Fibroblast of skin of left biceps (primary cell): ENCODE measurements around the gene AHNAK2.
A peak's percentile ranks its signal among the peaks of the same experiment; 100 is the strongest.
"Not testable (repeated sequence)": the region's sequence is repeated elsewhere in the genome, so short reads cannot be mapped to it uniquely, and the experiment has no call there.

Experiments
- DNase-seq, 2 experiments: peaks; one replicate each; pipeline ENCODE4 v3.0.0-alpha.2; 2013; ENCODE audit warnings: low read depth in 2 of 2

Gene AHNAK2

DNA sequence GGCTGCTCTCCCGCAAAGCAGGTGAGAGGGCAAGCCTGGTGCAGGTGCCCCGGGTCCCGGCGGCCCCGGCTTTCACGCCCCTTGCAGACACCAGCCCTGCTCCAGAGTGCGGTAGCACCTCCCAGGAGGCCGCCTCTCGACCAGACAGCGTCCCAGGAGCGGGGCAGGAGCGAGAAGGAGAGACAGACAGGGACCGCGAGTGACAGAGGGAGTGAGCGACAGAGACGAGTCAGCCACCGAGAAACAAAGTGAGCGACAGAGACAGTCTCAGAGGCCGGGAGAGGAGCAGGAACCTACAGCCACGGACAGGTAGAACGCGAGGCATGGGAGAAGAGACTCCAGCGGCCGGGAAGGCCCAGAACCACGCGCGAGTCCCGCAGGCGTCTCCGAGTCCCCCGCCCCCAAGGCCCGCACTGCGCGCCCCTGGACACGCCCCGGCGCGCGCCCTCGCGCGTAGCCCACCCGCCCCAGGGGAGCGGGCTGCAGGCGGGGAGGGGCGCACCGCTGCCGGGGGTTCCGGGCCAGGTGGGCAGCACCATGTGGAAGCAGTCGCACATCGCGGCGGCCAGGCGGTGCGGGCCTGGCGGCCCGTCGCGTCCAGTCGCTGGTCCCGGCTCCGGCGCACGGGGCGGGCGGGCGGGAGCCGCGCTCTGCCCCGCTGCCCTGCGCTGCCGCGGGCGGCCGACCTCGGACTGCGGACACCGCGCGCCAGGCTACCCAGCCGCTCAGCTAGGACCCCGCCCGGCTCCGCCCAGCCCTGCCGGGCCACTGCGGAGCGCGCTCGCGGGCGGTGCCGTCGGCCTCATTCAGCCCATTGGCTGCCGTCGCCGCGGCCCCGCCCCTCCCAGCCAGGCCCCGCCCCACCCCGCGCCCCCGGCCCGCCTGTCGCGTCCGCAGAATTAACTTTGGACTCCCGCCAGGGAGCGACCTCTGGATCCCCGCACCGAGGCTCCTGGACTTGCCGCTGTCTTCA, at the start of gene AHNAK2:
Gene AHNAK2, minus strand, starts transcription at position 694 of the 973 bp plus-strand sequence. Its CDS starts 137 bp downstream, at position 557.
- DNase-seq, result peak in 1 of 2 experiments; percentile 13

DNA sequence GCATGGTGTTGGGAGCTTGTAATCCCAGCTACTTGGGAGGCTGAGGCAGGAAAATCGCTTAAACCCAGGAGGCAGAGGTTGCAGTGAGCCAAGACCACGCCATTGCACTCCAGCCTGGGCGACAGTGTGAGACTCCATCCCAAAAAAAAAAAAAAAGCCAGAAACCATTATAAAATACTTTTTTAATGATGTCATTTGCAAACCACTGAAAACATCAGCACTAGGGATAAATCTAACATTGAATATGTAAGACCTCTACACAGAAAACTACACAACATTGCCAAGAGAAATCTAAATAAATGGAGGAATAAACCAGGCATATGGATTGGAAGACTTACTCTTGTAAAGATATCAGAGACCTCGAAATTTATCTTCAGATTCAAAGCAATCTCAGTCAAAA, 49.5 kb upstream of the AHNAK2 start:
- DNase-seq, result not testable (repeated sequence)

DNA sequence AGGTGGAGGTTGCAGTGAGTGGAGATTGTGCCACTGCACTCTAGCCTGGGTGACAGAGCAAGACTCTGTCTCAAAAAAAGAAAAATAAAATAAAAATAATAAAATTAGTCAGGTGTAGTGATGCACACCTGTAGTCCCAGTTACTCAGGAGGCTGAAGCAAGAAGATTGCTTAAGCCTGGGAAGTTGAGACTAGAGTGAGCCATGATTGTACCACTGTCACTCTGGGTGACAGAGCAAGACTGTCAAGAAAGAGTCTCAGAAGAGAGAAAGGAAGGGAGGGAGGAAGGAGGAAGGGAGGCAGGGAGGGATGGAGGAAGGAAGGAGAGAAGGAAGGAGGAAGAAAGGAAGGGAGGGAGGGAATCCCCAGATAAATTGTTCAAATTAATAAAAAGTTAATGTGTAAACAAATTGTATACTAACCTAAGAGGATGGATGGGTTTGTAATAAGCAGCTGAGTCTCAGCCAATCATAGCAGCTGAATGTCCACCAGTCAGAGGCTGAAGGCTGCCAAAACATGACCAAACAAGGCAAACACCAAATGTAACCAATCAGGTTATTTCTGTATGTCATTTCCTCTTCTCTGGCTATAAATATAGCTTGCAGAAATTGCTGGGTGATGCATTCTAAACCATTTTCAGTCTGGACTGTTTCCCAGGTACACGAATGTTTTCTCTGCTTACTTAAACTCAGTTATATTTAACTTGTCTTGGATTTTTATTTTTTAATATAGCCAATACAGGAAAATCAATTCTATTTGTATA, 48.8 kb upstream of the AHNAK2 start:
- no peak for DNase-seq

DNA sequence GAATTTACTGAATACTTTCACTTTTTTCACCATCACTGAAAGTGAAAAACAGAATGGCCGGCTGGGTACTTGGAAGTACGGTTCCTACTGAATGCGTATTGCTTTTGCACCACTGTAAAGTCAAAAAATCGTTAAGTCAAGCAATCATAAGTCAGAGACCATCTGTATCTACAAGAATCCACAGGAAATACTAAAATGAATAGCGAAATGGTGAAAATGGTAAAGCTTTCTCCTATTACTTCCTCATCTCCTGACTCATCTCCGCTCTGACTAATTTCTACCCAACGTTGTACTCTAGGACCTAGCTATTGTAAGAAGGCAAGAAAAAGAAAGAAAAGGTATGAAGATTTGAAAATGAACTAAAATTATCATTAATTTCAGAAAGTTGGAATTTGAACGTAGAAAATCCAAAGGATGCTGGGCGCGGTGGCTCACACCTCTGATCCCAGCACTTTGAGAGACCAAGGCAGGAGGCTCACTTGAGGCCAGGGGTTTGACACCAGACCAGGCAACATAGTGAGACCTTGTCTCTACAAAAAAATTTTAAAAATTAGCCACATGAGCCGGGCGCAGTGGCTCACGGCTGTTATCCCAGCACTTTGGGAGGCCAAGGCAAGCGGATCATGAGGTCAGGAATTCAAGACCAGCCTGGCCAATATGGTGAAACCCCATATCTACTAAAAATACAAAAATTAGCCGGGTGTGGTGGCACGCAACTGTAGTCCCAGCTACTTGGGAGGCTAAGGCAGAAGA, 48.0 kb upstream of the AHNAK2 start:
- no peak for DNase-seq

DNA sequence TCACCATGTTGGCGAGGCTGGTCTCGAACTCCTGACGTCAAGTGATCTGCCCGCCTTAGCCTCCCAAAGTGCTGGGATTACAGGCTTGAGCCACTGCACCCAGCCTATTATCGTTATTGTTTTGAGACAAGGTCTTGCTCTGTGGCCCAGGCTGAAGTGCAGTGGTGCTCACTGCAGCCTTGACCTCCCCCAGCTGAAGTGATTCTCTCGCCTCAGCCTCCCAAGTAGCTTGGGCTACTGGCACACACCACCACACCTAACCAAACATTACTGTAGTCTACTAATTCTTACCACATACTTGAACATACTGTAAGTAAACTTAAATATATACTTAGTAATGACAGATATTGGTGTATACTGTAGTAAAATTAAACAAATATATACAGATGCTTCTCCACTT, 47.3 kb upstream of the AHNAK2 start:
- DNase-seq, result no peak

DNA sequence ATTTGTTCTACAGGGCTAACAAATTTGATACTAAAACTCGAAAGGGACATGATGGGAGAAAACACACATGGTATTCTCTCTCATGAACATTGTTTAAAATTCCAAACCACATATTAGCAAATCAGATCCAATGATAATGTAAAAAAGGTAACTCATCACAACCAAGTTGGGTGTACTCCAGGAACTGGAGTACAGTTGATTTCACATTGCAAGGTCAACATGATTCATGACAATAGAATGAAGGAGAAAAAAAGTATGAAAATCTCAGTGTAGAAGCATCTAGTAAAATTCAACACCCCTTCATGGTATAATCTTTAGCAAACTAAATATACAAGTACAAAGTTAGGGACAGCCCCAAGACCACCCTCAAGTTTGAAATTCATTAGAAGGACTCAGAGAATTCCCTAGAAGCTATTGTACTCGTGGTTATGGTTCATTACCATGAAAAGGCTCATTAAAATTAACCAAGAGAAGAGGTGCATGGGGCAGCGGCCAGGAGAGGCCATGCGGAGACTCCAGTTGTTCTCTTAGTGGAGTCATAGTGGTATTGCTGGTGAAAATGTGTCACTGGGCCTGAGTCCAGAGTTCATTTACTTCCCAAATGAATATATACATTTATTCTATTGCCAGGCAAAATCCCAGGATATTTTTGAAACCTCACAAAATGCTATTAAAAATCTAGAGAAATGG, 45.8 kb upstream of the AHNAK2 start:
- DNase-seq, result peak; percentile 39

DNA sequence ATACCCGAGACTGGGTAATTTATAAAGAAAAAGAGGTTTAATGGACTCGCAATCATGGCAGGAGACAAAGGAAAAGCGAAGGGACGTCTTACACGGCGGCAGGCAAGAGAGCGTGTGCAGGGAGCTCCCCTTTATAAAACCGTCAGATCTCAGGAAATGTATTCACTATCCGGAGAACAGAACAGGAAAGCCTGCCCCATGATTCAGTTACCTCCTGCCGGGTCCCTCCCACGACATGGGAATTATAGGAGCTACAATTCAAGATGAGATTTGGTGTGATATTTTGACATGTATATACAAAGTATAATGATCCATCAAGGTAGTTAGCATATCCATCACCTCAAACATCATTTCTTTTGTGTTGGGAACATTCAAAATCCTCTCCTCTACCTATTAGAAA, 45.0 kb upstream of the AHNAK2 start:
- DNase-seq, result no peak

DNA sequence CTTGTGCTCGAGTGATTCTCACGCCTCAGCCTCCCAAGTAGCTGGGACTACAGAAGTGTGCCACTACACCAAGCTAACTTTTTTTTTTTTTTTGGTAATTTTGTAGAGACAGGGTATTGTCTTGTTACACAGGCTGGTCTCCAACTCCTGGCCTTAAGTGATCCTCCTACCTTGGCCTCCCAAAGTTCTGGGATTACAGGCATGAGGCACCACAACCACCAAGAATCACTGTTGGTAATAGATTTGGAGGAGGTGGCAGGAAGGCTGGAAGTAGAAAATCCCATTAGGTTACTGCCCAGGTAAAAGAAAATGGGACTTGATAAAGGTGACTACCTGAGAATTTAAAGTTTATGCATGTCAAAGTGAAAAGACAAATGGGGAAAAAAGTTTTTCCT, 44.1 kb upstream of the AHNAK2 start:
- DNase-seq, result no peak

DNA sequence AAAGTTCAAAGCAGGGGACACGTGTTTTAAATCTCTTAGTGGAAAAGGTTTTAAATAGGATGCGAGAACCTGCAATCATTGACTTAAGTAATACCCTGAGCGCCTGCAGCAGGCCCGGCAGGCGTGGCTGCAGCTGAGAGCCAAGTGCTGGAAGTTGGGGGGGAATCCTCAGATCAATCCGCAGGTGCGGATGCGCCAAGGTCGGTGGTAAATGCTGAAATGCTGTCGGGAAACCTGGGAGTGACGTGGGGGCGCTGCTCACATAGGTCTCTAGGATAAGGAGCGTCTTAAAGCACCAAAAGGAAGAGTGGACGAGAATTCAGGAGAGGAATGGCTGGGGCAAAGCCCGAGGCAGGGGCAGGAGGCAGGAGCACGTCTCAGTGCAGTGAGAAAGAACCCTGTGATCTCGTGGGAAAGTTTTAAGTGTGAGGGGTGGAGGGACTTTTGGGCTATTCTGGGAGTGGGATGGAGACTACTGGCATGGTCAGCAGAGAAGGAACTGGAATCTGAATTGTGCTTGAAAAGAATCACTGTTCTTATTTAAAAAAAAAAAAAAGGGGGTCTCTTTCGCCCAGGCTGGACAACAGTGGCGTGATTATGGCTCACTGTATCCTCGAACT, 43.6 kb upstream of the AHNAK2 start:
- DNase-seq, result no peak

DNA sequence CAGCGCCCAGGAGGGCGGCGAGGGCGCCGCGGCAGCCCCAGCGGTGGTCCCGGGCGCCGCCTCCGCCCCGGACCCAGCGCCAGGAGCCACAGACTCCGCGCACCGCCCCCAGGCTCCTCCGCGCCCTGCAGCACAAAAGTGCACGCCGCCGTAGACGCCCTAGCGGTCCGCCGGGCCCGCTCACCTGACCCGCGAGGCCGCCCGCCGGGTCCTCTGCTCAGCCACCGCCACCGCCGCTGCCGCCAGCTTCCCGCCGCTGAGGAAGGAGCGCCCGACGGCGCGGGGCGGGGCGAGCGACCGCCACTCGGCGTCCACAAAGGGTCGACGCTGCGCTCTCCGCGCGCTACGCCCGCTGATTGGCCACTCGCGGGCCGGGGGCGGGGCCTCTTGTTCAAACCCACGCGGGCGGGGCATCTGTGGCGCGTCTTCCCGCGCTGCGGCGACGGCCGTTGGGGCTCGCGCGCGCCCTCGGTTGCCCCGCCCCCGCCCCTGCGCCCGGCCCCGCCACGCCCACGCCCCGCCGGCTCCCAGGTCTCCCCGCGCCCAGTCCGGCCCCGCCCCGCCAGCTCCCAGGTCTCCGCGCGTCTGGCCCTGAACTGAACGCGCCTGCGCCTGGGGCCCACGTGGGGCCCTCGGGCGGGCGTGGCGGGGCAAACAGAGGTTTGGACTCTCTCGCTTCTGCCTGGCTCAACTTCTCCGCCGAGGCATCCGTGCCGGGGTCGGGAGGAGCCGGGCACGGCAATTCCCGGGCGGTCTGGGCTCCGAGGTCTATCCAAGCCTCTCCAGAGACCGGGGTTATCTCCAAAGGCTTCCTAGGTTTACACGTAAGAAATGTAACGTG, 42.9 kb upstream of the AHNAK2 start, which contains the start of gene CDCA4:
Gene CDCA4, minus strand, starts transcription at position 269 of the 841 bp plus-strand sequence. CDS start 9,154 bp downstream, outside the sequence.
- DNase-seq, result peak; percentile 91 to 93

DNA sequence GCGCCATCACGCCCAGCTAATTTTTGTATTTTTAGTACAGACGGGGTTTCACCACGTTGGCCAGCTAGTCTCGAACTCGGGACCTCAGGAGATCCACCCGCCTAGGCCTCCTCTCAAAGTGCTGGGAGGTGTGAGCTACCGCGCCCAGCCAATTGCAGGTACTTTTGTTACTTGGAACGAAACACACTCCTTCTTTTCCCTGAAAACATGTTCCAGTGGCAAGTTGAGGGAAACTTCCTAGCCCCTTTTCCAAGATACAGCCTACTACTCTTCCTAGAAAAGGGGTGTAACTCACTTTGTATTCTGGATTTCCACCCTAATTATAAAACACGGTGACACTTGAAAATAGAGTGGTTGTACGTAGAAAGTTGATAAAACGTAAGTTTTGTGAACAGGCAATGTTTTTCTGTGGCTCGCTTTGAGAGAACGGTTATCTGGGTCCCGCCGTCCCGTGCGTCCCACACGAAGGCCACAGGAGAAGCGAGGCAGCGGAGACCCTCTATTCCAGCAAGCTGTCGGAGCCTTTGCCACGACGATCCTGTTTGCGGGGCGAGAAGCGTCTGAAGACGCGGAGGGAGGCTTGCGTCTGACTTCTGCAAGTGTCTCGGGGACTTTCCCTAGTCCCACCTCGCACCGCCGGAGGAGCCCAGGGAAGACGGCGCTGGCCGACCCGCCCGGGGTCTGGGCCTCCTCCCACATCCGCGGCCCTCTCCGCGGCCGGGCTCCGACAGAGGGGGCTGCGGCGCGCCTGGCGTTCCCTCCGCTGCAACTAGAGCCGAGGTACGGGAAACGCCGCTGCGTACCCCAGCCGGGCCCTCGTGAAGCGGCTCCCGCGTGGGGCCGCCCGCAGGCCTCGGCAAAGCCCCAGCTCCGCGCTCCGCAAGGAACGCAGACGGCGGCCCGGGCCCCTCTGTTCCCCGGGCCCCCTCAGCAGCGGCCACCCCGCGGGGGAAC, 42.0 kb upstream of the AHNAK2 start:
- DNase-seq, result no peak

DNA sequence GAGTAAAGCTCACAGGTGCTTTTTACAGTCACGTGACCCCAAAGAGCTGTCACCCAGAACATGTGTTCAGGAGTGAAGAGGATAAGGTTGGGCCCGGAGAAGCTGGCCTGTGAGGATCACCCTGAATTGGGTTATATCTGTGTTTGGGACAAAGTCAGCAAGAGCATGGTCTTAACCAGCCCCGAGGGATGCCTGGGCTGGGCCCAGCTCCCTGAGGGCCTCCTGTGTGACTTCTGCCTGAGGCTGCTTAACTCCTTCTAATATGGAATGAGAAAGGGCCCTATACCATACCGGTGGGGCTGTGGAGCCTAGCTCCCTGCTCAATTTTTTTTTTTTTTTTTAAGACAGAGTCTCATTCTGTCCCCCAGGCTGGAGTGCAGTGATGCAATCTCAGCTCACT, 40.2 kb upstream of the AHNAK2 start:
- DNase-seq, result no peak

DNA sequence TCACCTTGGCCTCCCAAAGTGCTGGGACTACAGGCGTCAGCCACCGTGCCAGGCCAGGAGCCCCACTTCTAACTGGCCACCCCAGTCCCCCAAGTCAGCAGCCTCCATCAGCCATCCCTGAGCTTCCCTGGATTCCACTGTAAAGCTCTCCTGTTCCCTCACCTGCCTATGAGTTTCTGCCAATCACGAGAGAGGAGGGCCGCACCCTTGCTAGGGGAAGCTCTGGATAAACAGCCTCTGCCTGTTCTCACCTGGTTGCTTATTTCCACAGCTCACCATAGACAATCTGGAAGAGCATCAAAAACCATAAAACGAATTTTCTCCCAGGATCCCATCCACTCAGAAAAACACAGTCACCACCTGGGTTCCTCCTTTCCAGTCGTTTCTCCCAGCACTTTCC, 37.7 kb upstream of the AHNAK2 start:
- DNase-seq, result no peak

DNA sequence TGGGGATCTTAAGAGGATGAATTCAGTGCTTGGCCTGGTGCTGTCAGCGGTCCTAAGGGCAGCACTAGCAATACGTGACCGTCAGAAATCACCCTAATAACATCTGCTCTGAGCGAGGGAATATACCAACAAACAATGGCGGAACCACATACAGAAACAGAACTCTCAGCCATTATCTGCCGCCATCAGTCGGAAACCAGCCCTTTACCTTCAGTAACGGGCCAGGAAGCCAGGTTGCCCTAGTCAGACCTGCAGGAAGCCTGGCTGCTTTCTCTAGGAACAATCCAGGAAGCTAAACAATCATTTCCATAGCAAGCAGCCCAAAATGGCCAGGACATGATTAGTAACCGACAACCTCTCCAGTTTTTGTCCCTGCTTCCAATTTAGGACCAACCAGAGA, 37.1 kb upstream of the AHNAK2 start:
- no peak for DNase-seq

DNA sequence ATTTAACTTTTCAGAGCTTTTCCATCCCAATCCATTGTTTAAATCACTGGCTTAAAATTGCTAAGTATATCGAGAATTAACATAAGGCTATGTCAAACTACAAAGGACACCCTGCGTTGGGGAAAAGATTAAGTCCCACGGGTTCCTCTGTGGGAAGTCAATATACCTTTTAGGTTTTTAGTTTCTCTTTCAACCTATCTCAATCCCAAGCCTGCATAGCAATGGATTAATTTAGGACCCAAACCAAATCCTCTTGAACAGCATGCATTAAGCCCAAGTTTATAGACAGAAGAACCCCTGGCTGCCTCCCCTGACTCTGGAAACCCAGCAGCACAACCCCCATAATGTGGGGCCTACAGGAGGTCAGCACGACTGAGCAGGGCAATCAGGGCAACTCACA, 36.5 kb upstream of the AHNAK2 start:
- no peak for DNase-seq

DNA sequence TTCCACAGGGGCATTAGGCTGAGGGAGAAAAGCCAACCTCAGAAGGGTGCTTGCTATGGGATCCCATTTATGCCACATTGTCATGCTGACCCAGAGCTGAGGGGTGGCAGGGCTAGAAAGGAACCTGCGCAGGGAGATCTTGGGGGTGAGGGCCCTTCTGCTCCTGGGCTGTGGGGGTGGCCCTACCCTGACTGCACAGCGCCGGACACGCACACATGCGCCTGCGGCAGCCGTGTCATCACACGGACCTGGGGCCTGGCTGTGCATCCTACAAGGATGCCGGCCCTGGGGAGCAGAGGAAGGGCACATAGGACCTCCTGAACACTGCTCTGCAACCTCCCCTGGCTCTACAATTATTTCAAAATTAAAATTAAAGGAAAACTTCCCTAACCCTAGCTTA, 35.9 kb upstream of the AHNAK2 start:
- DNase-seq, result no peak

DNA sequence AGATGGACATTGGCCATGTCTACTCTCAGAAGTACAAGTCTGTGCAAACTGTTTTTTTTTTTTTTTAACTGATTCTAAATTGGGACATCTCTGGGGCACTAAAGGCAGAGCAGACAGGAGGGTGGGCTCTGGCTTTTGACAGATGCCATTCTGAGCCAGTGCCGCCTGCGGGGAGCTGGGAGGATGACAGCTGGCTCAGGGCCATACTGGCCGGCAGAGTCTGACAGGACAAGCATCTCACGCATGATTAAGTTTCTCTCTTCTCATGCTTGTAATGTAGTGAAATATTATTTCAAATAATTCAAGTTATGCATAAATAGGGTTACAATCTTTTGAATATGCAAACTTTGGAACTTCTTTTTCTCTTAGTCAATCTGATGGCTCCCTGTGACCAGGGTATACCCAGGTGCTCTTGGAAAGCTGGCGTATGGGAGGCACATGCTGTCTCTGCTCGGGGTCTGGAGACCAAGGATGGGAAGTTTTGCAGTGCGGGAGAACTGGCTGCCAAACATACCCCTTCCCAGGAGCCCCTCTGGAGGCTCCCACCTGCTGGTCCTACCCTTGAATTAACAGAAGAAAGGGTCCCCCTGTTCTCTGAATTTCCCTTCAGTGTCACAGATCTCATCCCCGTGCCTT, 35.1 kb upstream of the AHNAK2 start:
- DNase-seq, result no peak
